Kasumi-1 (cell line): ENCODE results near the gene FRMD5.

ENCODE experiments used
- DNase-seq, 2 experiments: peaks; one replicate each; lab custom pipeline; 2025; lab: John Stamatoyannopoulos, UW

Gene FRMD5

GRCh38 chr15:43975326-43975725, 219.7 kb downstream of the FRMD5 start:
- no peak for DNase-seq

GRCh38 chr15:43974852-43975251, 220.2 kb downstream of the FRMD5 start:
- DNase-seq, result no peak

GRCh38 chr15:43969802-43970375, 225.2 kb downstream of the FRMD5 start:
- no peak for DNase-seq

GRCh38 chr15:43968551-43968950, 226.5 kb downstream of the FRMD5 start:
- DNase-seq, result no peak

GRCh38 chr15:43966646-43967045, 228.4 kb downstream of the FRMD5 start:
- DNase-seq, result no peak

- no peak for DNase-seq
Measured at GRCh38 chr15:43958861-43959330, 236.2 kb downstream of the FRMD5 start.

GRCh38 chr15:43957724-43958123, 237.3 kb downstream of the FRMD5 start:
- no peak for DNase-seq

GRCh38 chr15:43955140-43955539, 239.9 kb downstream of the FRMD5 start:
- no peak for DNase-seq

- no peak for DNase-seq
Measured at GRCh38 chr15:43954181-43954621, 240.9 kb downstream of the FRMD5 start.

GRCh38 chr15:43953402-43953801, 241.7 kb downstream of the FRMD5 start:
- no peak for DNase-seq

GRCh38 chr15:43950531-43950930, 244.5 kb downstream of the FRMD5 start:
- DNase-seq, result no peak

- DNase-seq, result no peak
Measured at GRCh38 chr15:43948691-43949325, 246.3 kb downstream of the FRMD5 start.

GRCh38 chr15:43943511-43943910, 251.6 kb downstream of the FRMD5 start:
- no peak for DNase-seq

- no peak for DNase-seq
Measured at GRCh38 chr15:43942194-43942593, 252.9 kb downstream of the FRMD5 start.

GRCh38 chr15:43941555-43941954, 253.5 kb downstream of the FRMD5 start:
- no peak for DNase-seq

- DNase-seq, result no peak
Measured at GRCh38 chr15:43941071-43941470, 254.0 kb downstream of the FRMD5 start.

GRCh38 chr15:43939070-43939469, 256.0 kb downstream of the FRMD5 start:
- no peak for DNase-seq

GRCh38 chr15:43934480-43934879, 260.6 kb downstream of the FRMD5 start:
- no peak for DNase-seq

- no peak for DNase-seq
Measured at GRCh38 chr15:43932907-43933306, 262.2 kb downstream of the FRMD5 start.

GRCh38 chr15:43931790-43932435, 263.2 kb downstream of the FRMD5 start:
- no peak for DNase-seq

- DNase-seq, result no peak
Measured at GRCh38 chr15:43931119-43931518, 264.0 kb downstream of the FRMD5 start.

- no peak for DNase-seq
Measured at GRCh38 chr15:43930556-43930955, 264.5 kb downstream of the FRMD5 start.

- no peak for DNase-seq
Measured at GRCh38 chr15:43930079-43930478, 265.0 kb downstream of the FRMD5 start.
